Measurements from ENCODE around the gene SMIM17. TPM values are rescaled to one million over a fixed set of nuclear protein-coding genes. Genes with fewer than 3 reads are reported as not detected.

SMIM17 gene
- total RNA-seq, 1 donor from 2014 or later = 1.1 TPM

GRCh38 chr19:56612737-56613136 is 30.2 kb upstream of the SMIM17 start:
- TF ChIP-seq, protein P1, sequence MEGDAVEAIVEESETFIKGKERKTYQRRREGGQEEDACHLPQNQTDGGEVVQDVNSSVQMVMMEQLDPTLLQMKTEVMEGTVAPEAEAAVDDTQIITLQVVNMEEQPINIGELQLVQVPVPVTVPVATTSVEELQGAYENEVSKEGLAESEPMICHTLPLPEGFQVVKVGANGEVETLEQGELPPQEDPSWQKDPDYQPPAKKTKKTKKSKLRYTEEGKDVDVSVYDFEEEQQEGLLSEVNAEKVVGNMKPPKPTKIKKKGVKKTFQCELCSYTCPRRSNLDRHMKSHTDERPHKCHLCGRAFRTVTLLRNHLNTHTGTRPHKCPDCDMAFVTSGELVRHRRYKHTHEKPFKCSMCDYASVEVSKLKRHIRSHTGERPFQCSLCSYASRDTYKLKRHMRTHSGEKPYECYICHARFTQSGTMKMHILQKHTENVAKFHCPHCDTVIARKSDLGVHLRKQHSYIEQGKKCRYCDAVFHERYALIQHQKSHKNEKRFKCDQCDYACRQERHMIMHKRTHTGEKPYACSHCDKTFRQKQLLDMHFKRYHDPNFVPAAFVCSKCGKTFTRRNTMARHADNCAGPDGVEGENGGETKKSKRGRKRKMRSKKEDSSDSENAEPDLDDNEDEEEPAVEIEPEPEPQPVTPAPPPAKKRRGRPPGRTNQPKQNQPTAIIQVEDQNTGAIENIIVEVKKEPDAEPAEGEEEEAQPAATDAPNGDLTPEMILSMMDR (conservative IDR thresholded peaks at IDR 0.05) = no peak
- Mint-ChIP-seq H3K36me3 (peaks cover 89% of the 10 kb centered on the region), H3K4me3 (no peak overlapping the region), H3K9me3 (peaks cover 57% of the 10 kb centered on the region), H3K27me3 (no peaks in the 10 kb centered on the region), H3K4me1 (ENCODE audit: unreplicated experiment) (no peaks in the 10 kb centered on the region), H3K27ac (no peak overlapping the region)
- DNase-seq (ENCODE audit: extremely low spot score, unreplicated experiment) = no peak

DNA sequence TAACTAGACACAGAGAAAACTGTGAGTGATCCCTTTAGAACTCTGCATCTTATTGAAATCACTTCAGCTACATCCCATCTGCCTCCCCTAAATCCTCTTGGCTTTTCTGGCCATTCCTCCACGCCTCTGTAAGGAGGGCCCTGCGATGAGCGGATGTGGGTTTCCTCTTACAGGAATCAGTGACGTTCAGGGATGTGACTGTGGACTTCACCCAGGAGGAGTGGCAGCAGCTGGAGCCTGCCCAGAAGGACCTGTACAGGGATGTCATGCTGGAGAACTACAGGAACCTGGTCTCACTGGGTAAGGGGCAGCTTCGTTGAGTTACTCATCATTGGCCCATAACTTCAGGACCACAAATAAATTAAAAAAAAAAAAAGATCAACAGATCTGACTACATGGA is 29.3 kb upstream of the SMIM17 start:
- no peak overlapping the region for H3K27ac Mint-ChIP-seq
- TF ChIP-seq, protein P1 (conservative IDR thresholded peaks at IDR 0.05) = no peak
- no peak for DNase-seq (ENCODE audit: extremely low spot score, unreplicated experiment)
- peaks cover 87% of the 10 kb centered on the region for H3K36me3 Mint-ChIP-seq
- H3K4me1 Mint-ChIP-seq (ENCODE audit: unreplicated experiment) = no peaks in the 10 kb centered on the region
- H3K9me3 Mint-ChIP-seq = peaks cover 53% of the 10 kb centered on the region
- no peaks in the 10 kb centered on the region for H3K27me3 Mint-ChIP-seq
- no peak overlapping the region for H3K4me3 Mint-ChIP-seq

- no peak overlapping the region for H3K4me3 Mint-ChIP-seq
- no peak for DNase-seq (ENCODE audit: extremely low spot score, unreplicated experiment)
- H3K9me3 Mint-ChIP-seq = peaks cover 42% of the 10 kb centered on the region
- H3K4me1 Mint-ChIP-seq (ENCODE audit: unreplicated experiment) = no peaks in the 10 kb centered on the region
- no peak overlapping the region for H3K27ac Mint-ChIP-seq
- H3K27me3 Mint-ChIP-seq = no peaks in the 10 kb centered on the region
- H3K36me3 Mint-ChIP-seq = peaks cover 83% of the 10 kb centered on the region
- TF ChIP-seq, protein P1 (conservative IDR thresholded peaks at IDR 0.05) = no peak
Measured at GRCh38 chr19:56617531-56617930, 25.4 kb upstream of the SMIM17 start.

DNA sequence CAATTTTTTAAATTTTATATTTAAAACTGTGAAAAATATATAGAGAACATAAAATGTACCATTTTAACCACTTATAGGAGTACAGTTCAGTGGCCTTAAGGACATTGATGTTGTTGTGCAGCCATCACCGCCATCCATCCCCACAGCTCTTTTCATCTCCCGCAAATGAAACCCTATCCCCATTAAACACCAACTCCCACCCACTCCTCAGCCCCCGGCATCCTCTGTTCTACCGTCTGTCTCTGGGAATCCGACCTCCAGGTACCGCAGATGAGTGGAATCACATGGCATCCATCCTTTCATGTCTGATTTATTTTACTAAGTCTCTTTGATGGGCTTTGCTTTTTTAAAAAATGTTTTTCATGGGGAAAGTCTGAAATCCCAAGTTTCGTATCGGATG is 23.8 kb upstream of the SMIM17 start:
- no peaks in the 10 kb centered on the region for H3K4me1 Mint-ChIP-seq (ENCODE audit: unreplicated experiment)
- H3K9me3 Mint-ChIP-seq = peaks cover 38% of the 10 kb centered on the region
- H3K27me3 Mint-ChIP-seq = no peaks in the 10 kb centered on the region
- TF ChIP-seq, protein P1 (conservative IDR thresholded peaks at IDR 0.05) = no peak
- no peak for DNase-seq (ENCODE audit: extremely low spot score, unreplicated experiment)
- peaks cover 82% of the 10 kb centered on the region for H3K36me3 Mint-ChIP-seq
- no peak overlapping the region for H3K4me3 Mint-ChIP-seq
- H3K27ac Mint-ChIP-seq = no peak overlapping the region

GRCh38 chr19:56622374-56622773 is 20.6 kb upstream of the SMIM17 start:
- Mint-ChIP-seq H3K27ac (no peak overlapping the region), H3K9me3 (peaks cover 19% of the 10 kb centered on the region), H3K36me3 (peaks cover 61% of the 10 kb centered on the region), H3K27me3 (no peaks in the 10 kb centered on the region), H3K4me1 (ENCODE audit: unreplicated experiment) (no peaks in the 10 kb centered on the region), H3K4me3 (no peak overlapping the region)
- TF ChIP-seq, protein P1 (conservative IDR thresholded peaks at IDR 0.05) = no peak
- DNase-seq (ENCODE audit: extremely low spot score, unreplicated experiment) = no peak

GRCh38 chr19:56623006-56623405 is 20.0 kb upstream of the SMIM17 start:
- Mint-ChIP-seq H3K9me3 (peaks cover 15% of the 10 kb centered on the region), H3K36me3 (peaks cover 54% of the 10 kb centered on the region), H3K27me3 (no peaks in the 10 kb centered on the region), H3K4me3 (no peak overlapping the region), H3K4me1 (ENCODE audit: unreplicated experiment) (no peaks in the 10 kb centered on the region), H3K27ac (no peak overlapping the region)
- TF ChIP-seq, protein P1 (conservative IDR thresholded peaks at IDR 0.05) = no peak
- no peak for DNase-seq (ENCODE audit: extremely low spot score, unreplicated experiment)

Data from type B pancreatic cell (in vitro differentiated cells).